Neutrophil (primary cell): ENCODE data around the gene TPRA1.

ENCODE experiments used
- H3K27ac ChIP-seq: fragments of 200-600 bp; sonication (generic); 2 replicates; pipeline ENCODE4 v1.5.1; 2016; ENCODE audit warnings: mild to moderate bottlenecking, moderate library complexity
- H3K27me3 ChIP-seq: fragments of 200-600 bp; sonication (generic); 2 replicates; pipeline ENCODE4 v1.6.0; 2016; ENCODE audit warnings: mild to moderate bottlenecking
- H3K36me3 ChIP-seq: fragments of 200-600 bp; sonication (generic); 2 replicates; pipeline ENCODE4 v1.5.1; 2017
- H3K4me1 ChIP-seq, 2 experiments: fragments of 200-600 bp in 1 of 2; sonication (generic) in 1 of 2; 1 replicate in 1 of 2; 2 replicates in 1 of 2; pipeline versions ENCODE4 v1.5.1 to v1.6.1; 2013 to 2016; ENCODE audit warnings: low read depth in 1 of 2, low read length in 1 of 2, mild to moderate bottlenecking in 1 of 2, moderate library complexity in 1 of 2; ENCODE audit not compliant: control insufficient read depth in 1 of 2, insufficient read depth in 1 of 2
- H3K4me3 ChIP-seq, 2 experiments: fragments of 200-600 bp in 1 of 2; sonication (generic) in 1 of 2; 1 replicate in 1 of 2; 2 replicates in 1 of 2; pipeline ENCODE4 v1.5.1; 2013 to 2016; ENCODE audit warnings: low read depth in 1 of 2, low read length in 1 of 2, mild to moderate bottlenecking in 1 of 2, moderate library complexity in 1 of 2
- H3K9me3 ChIP-seq: fragments of 200-600 bp; sonication (generic); 2 replicates; pipeline ENCODE4 v1.5.1; 2016
- CTCF ChIP-seq: fragments of 200-600 bp; sonication (generic); IDR thresholded peaks from 2 replicates; pipeline ENCODE4 v1.5.1; 2016; ENCODE audit warnings: antibody characterized with exemption

Gene TPRA1

GRCh38 chr3:127566833-127567232 lies 23.7 kb downstream of the TPRA1 start:
- no peaks in the 10 kb centered on the region for H3K4me1 ChIP-seq
- no peaks in the 10 kb centered on the region for H3K27me3 ChIP-seq

GRCh38 chr3:127565711-127566110 lies 24.8 kb downstream of the TPRA1 start:
- Histone ChIP-seq H3K36me3 (peaks cover 6% of the 10 kb centered on the region), H3K4me3 (no peak overlapping the region), H3K27ac (no peak overlapping the region), H3K27me3 (no peaks in the 10 kb centered on the region), H3K4me1 (no peaks in the 10 kb centered on the region), H3K9me3 (no peaks in the 10 kb centered on the region)
- TF ChIP-seq CTCF, result no peak

More at GRCh38 chr3:127566833-127567232, 23.7 kb downstream of the TPRA1 start:
- Histone ChIP-seq H3K36me3 (peaks cover 17% of the 10 kb centered on the region), H3K4me3 (no peak overlapping the region), H3K27ac (no peak overlapping the region), H3K9me3 (no peaks in the 10 kb centered on the region)
- no peak for TF ChIP-seq CTCF

- no peaks in the 10 kb centered on the region for H3K27me3 ChIP-seq
- no peaks in the 10 kb centered on the region for H3K36me3 ChIP-seq
- H3K4me3 ChIP-seq, result no peak overlapping the region
- H3K9me3 ChIP-seq, result no peaks in the 10 kb centered on the region
- TF ChIP-seq CTCF, result no peak
- H3K4me1 ChIP-seq, result no peaks in the 10 kb centered on the region
- no peak overlapping the region for H3K27ac ChIP-seq
Observed at GRCh38 chr3:127560051-127560787, 30.3 kb downstream of the TPRA1 start.

- H3K4me3 ChIP-seq, result no peak overlapping the region
- TF ChIP-seq CTCF, result no peak
- no peak overlapping the region for H3K27ac ChIP-seq
- peaks cover 5% of the 10 kb centered on the region for H3K27me3 ChIP-seq
- H3K36me3 ChIP-seq, result no peaks in the 10 kb centered on the region
- no peaks in the 10 kb centered on the region for H3K9me3 ChIP-seq
- no peaks in the 10 kb centered on the region for H3K4me1 ChIP-seq
Observed at GRCh38 chr3:127556565-127556964, 34.0 kb downstream of the TPRA1 start.

GRCh38 chr3:127555108-127555507 lies 35.4 kb downstream of the TPRA1 start:
- Histone ChIP-seq H3K27me3 (peaks cover 8% of the 10 kb centered on the region), H3K36me3 (no peaks in the 10 kb centered on the region), H3K27ac (no peak overlapping the region), H3K4me1 (no peaks in the 10 kb centered on the region), H3K4me3 (no peak overlapping the region), H3K9me3 (no peaks in the 10 kb centered on the region)
- no peak for TF ChIP-seq CTCF
